Fibroblast of pulmonary artery (primary cell): ENCODE results near the gene RNF175.

Experiments used
- DNase-seq: peaks from one replicate; pipeline ENCODE4 v3.0.0-alpha.2; 2010; ENCODE audit warnings: low read depth
- H3K4me3 ChIP-seq: replicated peaks from 2 replicates; pipeline ENCODE4 v1.5.1; 2011; ENCODE audit warnings: low read depth, mild to moderate bottlenecking, control low read depth, low read length, moderate library complexity
- TF ChIP-seq, protein P1 (sequence below): IDR thresholded peaks from 2 replicates; pipeline ENCODE4 v1.5.1; 2011; ENCODE audit warnings: mild to moderate bottlenecking, control low read depth, low read length, inconsistent platforms; ENCODE audit errors: missing control alignments

The RNF175 gene

DNA sequence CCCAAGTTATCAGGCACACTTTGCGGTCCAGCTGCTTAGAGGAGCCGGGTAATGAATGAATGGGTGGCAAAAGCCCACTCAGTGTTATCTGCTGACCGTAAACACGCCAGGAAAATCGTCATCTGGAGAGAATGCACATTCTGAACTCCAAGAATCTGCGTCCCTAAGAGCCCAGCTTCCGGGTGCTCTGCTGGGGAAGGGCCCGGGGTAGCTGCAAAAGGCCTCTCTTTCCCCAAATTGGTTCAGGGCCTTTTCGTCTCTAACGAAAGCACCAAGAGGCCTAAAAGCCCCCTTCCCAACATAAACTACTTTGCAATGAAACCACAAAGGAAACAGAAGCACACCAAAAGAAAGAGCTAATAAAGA, 30.7 kb upstream of the RNF175 start:
- H3K4me3 ChIP-seq: no peak overlapping the region
- no peak for DNase-seq
- TF ChIP-seq, protein P1, sequence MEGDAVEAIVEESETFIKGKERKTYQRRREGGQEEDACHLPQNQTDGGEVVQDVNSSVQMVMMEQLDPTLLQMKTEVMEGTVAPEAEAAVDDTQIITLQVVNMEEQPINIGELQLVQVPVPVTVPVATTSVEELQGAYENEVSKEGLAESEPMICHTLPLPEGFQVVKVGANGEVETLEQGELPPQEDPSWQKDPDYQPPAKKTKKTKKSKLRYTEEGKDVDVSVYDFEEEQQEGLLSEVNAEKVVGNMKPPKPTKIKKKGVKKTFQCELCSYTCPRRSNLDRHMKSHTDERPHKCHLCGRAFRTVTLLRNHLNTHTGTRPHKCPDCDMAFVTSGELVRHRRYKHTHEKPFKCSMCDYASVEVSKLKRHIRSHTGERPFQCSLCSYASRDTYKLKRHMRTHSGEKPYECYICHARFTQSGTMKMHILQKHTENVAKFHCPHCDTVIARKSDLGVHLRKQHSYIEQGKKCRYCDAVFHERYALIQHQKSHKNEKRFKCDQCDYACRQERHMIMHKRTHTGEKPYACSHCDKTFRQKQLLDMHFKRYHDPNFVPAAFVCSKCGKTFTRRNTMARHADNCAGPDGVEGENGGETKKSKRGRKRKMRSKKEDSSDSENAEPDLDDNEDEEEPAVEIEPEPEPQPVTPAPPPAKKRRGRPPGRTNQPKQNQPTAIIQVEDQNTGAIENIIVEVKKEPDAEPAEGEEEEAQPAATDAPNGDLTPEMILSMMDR: no peak

GRCh38 chr4:153789741-153790499, 30.1 kb upstream of the RNF175 start:
- TF ChIP-seq, protein P1: no peak
- no peak overlapping the region for H3K4me3 ChIP-seq
- DNase-seq: no peak

GRCh38 chr4:153788413-153789276, 28.8 kb upstream of the RNF175 start, which contains the start of gene SFRP2:
SFRP2 (minus strand) TSS chr4:153789083; CDS start chr4:153788835, 248 bp downstream.
- no peak within 1 kb of the TSS for H3K4me3 ChIP-seq

DNA sequence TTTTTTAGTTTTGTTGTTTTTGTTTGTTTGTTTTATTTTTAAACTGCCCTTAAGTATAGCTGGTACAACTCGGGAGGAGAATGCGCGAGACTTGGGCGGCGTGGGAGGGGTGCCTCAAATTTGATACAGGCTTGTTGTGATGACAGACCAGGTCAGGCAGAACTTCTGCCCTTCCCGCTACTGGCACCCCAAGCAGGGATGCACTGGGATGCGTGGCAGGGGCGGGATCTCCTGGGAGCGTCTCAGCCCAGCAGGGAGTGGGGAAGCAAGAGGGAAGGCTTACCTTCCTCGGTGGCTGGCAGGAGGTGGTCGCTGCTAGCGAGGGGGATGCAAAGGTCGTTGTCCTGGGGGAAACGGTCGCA, 28.2 kb upstream of the RNF175 start:
- H3K4me3 ChIP-seq: no peak overlapping the region

More at GRCh38 chr4:153788413-153789276, 28.8 kb upstream of the RNF175 start, which contains the start of gene SFRP2:
- no peak for DNase-seq
- TF ChIP-seq, protein P1: no peak

DNA sequence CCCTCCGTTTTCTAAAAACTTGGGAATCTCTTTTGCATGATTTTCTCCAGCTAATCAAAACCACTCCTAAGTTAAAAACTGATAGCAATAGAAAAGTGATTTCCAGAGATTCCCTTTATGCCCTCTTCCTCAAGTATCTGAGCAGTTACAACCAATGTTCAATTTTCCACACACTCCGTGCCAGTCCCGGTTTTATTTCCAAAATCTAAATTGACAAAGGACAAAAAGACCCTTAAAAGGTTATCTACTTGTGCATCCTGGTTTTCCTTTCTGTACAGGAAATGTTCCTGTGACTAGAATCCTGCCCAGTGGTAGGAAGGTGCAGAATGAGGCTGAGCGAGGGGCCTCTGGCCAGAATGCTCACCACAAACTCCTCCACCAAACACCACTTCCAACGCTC, 27.8 kb upstream of the RNF175 start:
- TF ChIP-seq, protein P1: no peak
- no peak overlapping the region for H3K4me3 ChIP-seq
- no peak for DNase-seq

More for the DNA sequence above, 28.2 kb upstream of the RNF175 start:
- TF ChIP-seq, protein P1: no peak
- no peak for DNase-seq

DNA sequence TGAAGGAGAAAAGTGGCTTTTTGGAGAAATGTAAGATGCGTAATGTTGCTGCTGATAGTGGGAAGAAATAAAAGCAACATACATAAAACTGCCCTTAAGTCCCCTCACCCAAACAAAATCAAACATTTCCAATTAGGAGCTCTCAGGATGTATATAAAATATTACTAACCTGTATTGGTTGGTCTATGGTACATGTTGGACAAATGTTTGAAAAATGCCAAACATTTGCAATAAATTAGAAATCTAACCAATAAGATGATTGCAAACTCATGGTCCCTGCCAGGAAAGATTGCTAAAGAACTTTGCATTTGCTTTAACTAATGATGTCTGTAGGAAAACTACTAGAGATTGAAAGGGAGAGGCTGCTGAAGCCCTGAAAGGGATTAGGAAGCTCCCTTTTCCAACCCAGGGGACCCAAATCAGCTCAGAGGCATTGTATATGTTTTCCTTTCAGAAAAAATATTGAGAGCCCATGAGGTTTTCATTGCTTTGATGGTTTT, 27.3 kb upstream of the RNF175 start:
- no peak for DNase-seq
- H3K4me3 ChIP-seq: no peak overlapping the region
- TF ChIP-seq, protein P1: no peak
